Measurements from ENCODE around the gene UBXN6. TPM values are rescaled to one million over a fixed set of nuclear protein-coding genes. Genes with fewer than 3 reads are reported as not detected.

The UBXN6 gene
- total RNA-seq, 2 donors from 2014 or later = 31.2 to 36.9 TPM

GRCh38 chr19:4414800-4415321 lies 42.7 kb downstream of the UBXN6 start:
- TF ChIP-seq CTCF (conservative IDR thresholded peaks at IDR 0.05) = no peak
- H3K27me3 ChIP-seq (ENCODE audit: control insufficient read depth, insufficient read depth, low read length, poor library complexity, severe bottlenecking) = no peaks in the 10 kb centered on the region
- H3K4me3 ChIP-seq (ENCODE audit: low read length) = peak overlapping the region; percentile 56
- peak overlapping the region; percentile 43 for H3K9ac ChIP-seq (ENCODE audit: extremely low read depth, low read length, poor library complexity, severe bottlenecking)
- peak overlapping the region; percentile 93 for H3K27ac Mint-ChIP-seq
- H3K4me1 Mint-ChIP-seq = peaks cover 23% of the 10 kb centered on the region
- no peaks in the 10 kb centered on the region for H3K9me3 ChIP-seq (ENCODE audit: control insufficient read depth, low read length)
- H3K9me3 Mint-ChIP-seq = peaks cover 7% of the 10 kb centered on the region
- H3K4me3 Mint-ChIP-seq = peak overlapping the region; percentile 37
- WGBS, 2 experiments (ENCODE audit: insufficient coverage in 1 of 2, insufficient read length in 1 of 2) = 40 to 83% methylated on average over 7 to 9 of the region's 9 CpGs
- peaks cover 65% of the 10 kb centered on the region for H3K36me3 ChIP-seq (ENCODE audit: control insufficient read depth, insufficient read depth, low read length)
- no peaks in the 10 kb centered on the region for H3K27me3 Mint-ChIP-seq (ENCODE audit: insufficient read depth)
- H3K4me1 ChIP-seq (ENCODE audit: control insufficient read depth, insufficient read depth, low read length) = peaks cover 10% of the 10 kb centered on the region
- H3K36me3 Mint-ChIP-seq (ENCODE audit: low read depth) = peaks cover 53% of the 10 kb centered on the region
- DNase-seq = peak; percentile 83
- H3K27ac ChIP-seq (ENCODE audit: low read depth, low read length) = peak overlapping the region; percentile 27

- Histone ChIP-seq H3K27ac (ENCODE audit: low read depth, low read length) (no peak overlapping the region), H3K4me3 (ENCODE audit: low read length) (peak overlapping the region; percentile 56), H3K9me3 (ENCODE audit: control insufficient read depth, low read length) (no peaks in the 10 kb centered on the region), H3K27me3 (ENCODE audit: control insufficient read depth, insufficient read depth, low read length, poor library complexity, severe bottlenecking) (no peaks in the 10 kb centered on the region), H3K9ac (ENCODE audit: extremely low read depth, low read length, poor library complexity, severe bottlenecking) (no peak overlapping the region), H3K36me3 (ENCODE audit: control insufficient read depth, insufficient read depth, low read length) (peaks cover 69% of the 10 kb centered on the region), H3K4me1 (ENCODE audit: control insufficient read depth, insufficient read depth, low read length) (peaks cover 10% of the 10 kb centered on the region)
- no peak for DNase-seq
- H3K27ac Mint-ChIP-seq = peak overlapping the region; percentile 34
- H3K9me3 Mint-ChIP-seq = peaks cover 7% of the 10 kb centered on the region
- no peak for TF ChIP-seq CTCF (conservative IDR thresholded peaks at IDR 0.05)
- H3K4me3 Mint-ChIP-seq = peak overlapping the region; percentile 37
- peaks cover 29% of the 10 kb centered on the region for H3K4me1 Mint-ChIP-seq
- WGBS, 2 experiments (ENCODE audit: insufficient coverage in 1 of 2, insufficient read length in 1 of 2) = 95 to 97% methylated on average over 4 to 7 of the region's 7 CpGs
- H3K36me3 Mint-ChIP-seq (ENCODE audit: low read depth) = peaks cover 55% of the 10 kb centered on the region
- no peaks in the 10 kb centered on the region for H3K27me3 Mint-ChIP-seq (ENCODE audit: insufficient read depth)
Measured at GRCh38 chr19:4414144-4414799, 43.3 kb downstream of the UBXN6 start.

- WGBS, 2 experiments (ENCODE audit: insufficient coverage in 1 of 2, insufficient read length in 1 of 2) = 60 to 94% methylated on average over 1 to 3 of the region's 3 CpGs
- H3K27ac Mint-ChIP-seq = peak overlapping the region; percentile 34
Measured at GRCh38 chr19:4413588-4413987, 44.0 kb downstream of the UBXN6 start.

More at GRCh38 chr19:4413588-4413987, 44.0 kb downstream of the UBXN6 start:
- DNase-seq = no peak
- H3K4me3 Mint-ChIP-seq = no peak overlapping the region
- no peaks in the 10 kb centered on the region for H3K27me3 Mint-ChIP-seq (ENCODE audit: insufficient read depth)
- Histone ChIP-seq H3K27ac (ENCODE audit: low read depth, low read length) (no peak overlapping the region), H3K27me3 (ENCODE audit: control insufficient read depth, insufficient read depth, low read length, poor library complexity, severe bottlenecking) (no peaks in the 10 kb centered on the region), H3K4me1 (ENCODE audit: control insufficient read depth, insufficient read depth, low read length) (peaks cover 10% of the 10 kb centered on the region), H3K36me3 (ENCODE audit: control insufficient read depth, insufficient read depth, low read length) (peaks cover 74% of the 10 kb centered on the region), H3K4me3 (ENCODE audit: low read length) (no peak overlapping the region), H3K9me3 (ENCODE audit: control insufficient read depth, low read length) (no peaks in the 10 kb centered on the region), H3K9ac (ENCODE audit: extremely low read depth, low read length, poor library complexity, severe bottlenecking) (no peak overlapping the region)
- H3K4me1 Mint-ChIP-seq = peaks cover 36% of the 10 kb centered on the region
- no peak for TF ChIP-seq CTCF (conservative IDR thresholded peaks at IDR 0.05)
- peaks cover 59% of the 10 kb centered on the region for H3K36me3 Mint-ChIP-seq (ENCODE audit: low read depth)
- peaks cover 7% of the 10 kb centered on the region for H3K9me3 Mint-ChIP-seq
